H9 (cell line): Measurements from ENCODE around the gene ATXN3L. TPM values are rescaled to one million over a fixed set of nuclear protein-coding genes. Genes with fewer than 3 reads are reported as not detected.

ENCODE experiments used
- DNase-seq: peaks from one replicate; pipeline ENCODE4 v3.0.0-alpha.2; 2017
- H2AFZ ChIP-seq: one replicate; pipeline ENCODE4 v1.6.1; 2013; ENCODE audit warnings: mild to moderate bottlenecking, low read length, control low read depth, moderate library complexity
- H2AK5ac ChIP-seq: 2 replicates; pipeline ENCODE4 v1.6.1; 2013; ENCODE audit warnings: low read length, control low read depth, mixed read lengths; ENCODE audit not compliant: insufficient read length
- H2BK120ac ChIP-seq: one replicate; pipeline ENCODE4 v1.6.1; 2013; ENCODE audit warnings: low read depth, mild to moderate bottlenecking, low read length, control low read depth, inconsistent platforms; ENCODE audit not compliant: poor library complexity, severe bottlenecking
- H2BK12ac ChIP-seq: 2 replicates; pipeline ENCODE4 v1.6.1; 2013; ENCODE audit warnings: low read length, control low read depth, mixed read lengths, low read depth; ENCODE audit not compliant: insufficient read length
- H2BK15ac ChIP-seq: 2 replicates; pipeline ENCODE4 v1.6.1; 2013; ENCODE audit warnings: low read depth, low read length, control low read depth
- H2BK20ac ChIP-seq: one replicate; pipeline ENCODE4 v1.6.1; 2013; ENCODE audit warnings: low read depth, mild to moderate bottlenecking, low read length, control low read depth, inconsistent platforms; ENCODE audit not compliant: poor library complexity, severe bottlenecking
- H2BK5ac ChIP-seq: 2 replicates; pipeline ENCODE4 v1.6.1; 2013; ENCODE audit warnings: low read length, control low read depth, mixed read lengths; ENCODE audit not compliant: insufficient read length
- H3K14ac ChIP-seq: 2 replicates; pipeline ENCODE4 v1.6.1; 2013; ENCODE audit warnings: low read length, control low read depth; ENCODE audit not compliant: insufficient read depth
- H3K18ac ChIP-seq: 2 replicates; pipeline ENCODE4 v1.6.1; 2013; ENCODE audit warnings: low read depth, mild to moderate bottlenecking, mixed read lengths, low read length, control low read depth; ENCODE audit not compliant: insufficient read length
- H3K23ac ChIP-seq: 2 replicates; pipeline ENCODE4 v1.6.1; 2013; ENCODE audit warnings: low read length, control low read depth, mixed read lengths, low read depth; ENCODE audit not compliant: insufficient read length
- H3K23me2 ChIP-seq: 2 replicates; pipeline ENCODE4 v1.6.1; 2013; ENCODE audit warnings: low read depth, mild to moderate bottlenecking, mixed read lengths, low read length, control low read depth; ENCODE audit not compliant: insufficient read length, poor library complexity, severe bottlenecking
- H3K27ac ChIP-seq: 2 replicates; pipeline ENCODE4 v1.5.1; 2013; ENCODE audit warnings: low read length, control low read depth, mixed read lengths, low read depth; ENCODE audit not compliant: insufficient read length
- H3K27me3 ChIP-seq: 2 replicates; pipeline ENCODE4 v1.6.1; 2013; ENCODE audit warnings: low read length, control low read depth, inconsistent platforms; ENCODE audit not compliant: insufficient read depth
- H3K4ac ChIP-seq: 2 replicates; pipeline ENCODE4 v1.6.1; 2013; ENCODE audit warnings: low read depth, mild to moderate bottlenecking, control low read depth, inconsistent platforms, low read length, moderate library complexity
- H3K4me1 ChIP-seq: 2 replicates; pipeline ENCODE4 v1.6.1; 2013; ENCODE audit warnings: low read length, control low read depth, inconsistent platforms; ENCODE audit not compliant: insufficient read depth
- H3K4me2 ChIP-seq: 2 replicates; pipeline ENCODE4 v1.6.1; 2013; ENCODE audit warnings: low read length, control low read depth, mixed read lengths; ENCODE audit not compliant: insufficient read length, insufficient read depth
- H3K56ac ChIP-seq: 2 replicates; pipeline ENCODE4 v1.6.1; 2013; ENCODE audit warnings: low read depth, mild to moderate bottlenecking, mixed read lengths, low read length, control low read depth; ENCODE audit not compliant: insufficient read length
- H3K79me1 ChIP-seq: 2 replicates; pipeline ENCODE4 v1.6.1; 2013; ENCODE audit warnings: low read depth, mild to moderate bottlenecking, moderate library complexity, low read length, control low read depth, inconsistent platforms; ENCODE audit not compliant: insufficient read depth, poor library complexity, severe bottlenecking
- H3K79me2 ChIP-seq: 2 replicates; pipeline ENCODE4 v1.6.1; 2013; ENCODE audit warnings: low read length, control low read depth, inconsistent platforms; ENCODE audit not compliant: insufficient read depth
- H3K9ac ChIP-seq: 2 replicates; pipeline ENCODE4 v1.6.1; 2013; ENCODE audit warnings: low read length, control low read depth, mixed read lengths; ENCODE audit not compliant: insufficient read length; ENCODE audit errors: extremely low read depth
- H3K9me3 ChIP-seq: one replicate; pipeline ENCODE4 v1.6.1; 2013; ENCODE audit warnings: low read depth, low read length, inconsistent platforms; ENCODE audit not compliant: control insufficient read depth
- H3T11ph ChIP-seq: one replicate; pipeline ENCODE4 v1.6.1; 2013; ENCODE audit warnings: mild to moderate bottlenecking, low read length, control low read depth, inconsistent platforms
- H4K20me1 ChIP-seq: one replicate; pipeline ENCODE4 v1.6.1; 2013; ENCODE audit not compliant: control insufficient read depth, insufficient read length, insufficient read depth
- H4K5ac ChIP-seq: 2 replicates; pipeline ENCODE4 v1.6.1; 2013; ENCODE audit warnings: low read depth, mild to moderate bottlenecking, mixed read lengths, low read length, control low read depth; ENCODE audit not compliant: insufficient read length
- H4K8ac ChIP-seq: replicated peaks from 2 replicates; pipeline ENCODE4 v1.6.1; 2013; ENCODE audit warnings: low read length, control low read depth, mixed read lengths, low read depth; ENCODE audit not compliant: insufficient read length
- H4K91ac ChIP-seq: 2 replicates; pipeline ENCODE4 v1.6.1; 2013; ENCODE audit warnings: low read depth, mild to moderate bottlenecking, moderate library complexity, mixed read lengths, low read length, control low read depth; ENCODE audit not compliant: insufficient read length
- H3K27ac Mint-ChIP-seq, 3 experiments: 2 replicates in 2 of 3; 3 replicates in 1 of 3; pipeline ENCODE4 v1.8.0; 2020 to 2021; ENCODE audit warnings: mixed read lengths in 3 of 3, mild to moderate bottlenecking in 1 of 3, moderate library complexity in 1 of 3
- H3K27me3 Mint-ChIP-seq: 2 replicates; pipeline ENCODE4 v1.8.0; 2021; ENCODE audit warnings: low read depth, mild to moderate bottlenecking, moderate library complexity, mixed read lengths
- H3K36me3 Mint-ChIP-seq, 3 experiments: 2 replicates in 2 of 3; 3 replicates in 1 of 3; pipeline ENCODE4 v1.8.0; 2020 to 2021; ENCODE audit warnings: low read depth in 3 of 3, mixed read lengths in 3 of 3; ENCODE audit not compliant: insufficient read depth in 1 of 3
- H3K4me1 Mint-ChIP-seq, 2 experiments: 2 replicates each; pipeline ENCODE4 v1.8.0; 2020; ENCODE audit warnings: mixed read lengths in 2 of 2
- H3K4me3 Mint-ChIP-seq, 2 experiments: 2 replicates in 1 of 2; 3 replicates in 1 of 2; pipeline ENCODE4 v1.8.0; 2020 to 2021; ENCODE audit warnings: mild to moderate bottlenecking in 2 of 2, mixed read lengths in 2 of 2, moderate library complexity in 1 of 2
- H3K9me3 Mint-ChIP-seq, 2 experiments: 2 replicates in 1 of 2; 3 replicates in 1 of 2; pipeline ENCODE4 v1.8.0; 2020; ENCODE audit warnings: mild to moderate bottlenecking in 2 of 2, mixed read lengths in 2 of 2, moderate library complexity in 1 of 2
- CTCF ChIP-seq: fragments of 200-600 bp; sonication (generic); conservative IDR thresholded peaks from 3 replicates; pipeline ENCODE4 v1.8.0; 2021; ENCODE audit warnings: antibody characterized with exemption, mild to moderate bottlenecking
- WGBS: extraction: QIAGEN DNeasy Blood & Tissue Kit; methylation state at CpG from one replicate; pipeline ENCODE4 v1.1.7; 2013; ENCODE audit warnings: missing lambda C conversion rate, low lambda C conversion rate, mixed read lengths; ENCODE audit not compliant: insufficient read length; ENCODE audit errors: extremely low coverage; 5-methylcytosine and 5-hydroxymethylcytosine counted together
- total RNA-seq: library from RNA; stranded (reverse); gene quantifications from 2 replicates; pipeline ENCODE4 v1.2.1, GENCODE V29; 2021

ATXN3L gene
- total RNA-seq, 1 experiment from 2014 or later: not detected

- H3K9me3 Mint-ChIP-seq: peaks cover 56 to 61% of the 10 kb centered on the region in 2 experiments
- H3K23me2 ChIP-seq: peaks cover 2% of the 10 kb centered on the region
- no peak overlapping the region for H3K27ac ChIP-seq
- no peak overlapping the region for H3K4ac ChIP-seq
- no peaks in the 10 kb centered on the region for H4K20me1 ChIP-seq
- H3K9me3 ChIP-seq: peaks cover 9% of the 10 kb centered on the region
- DNase-seq: no peak
- H3K4me1 Mint-ChIP-seq: no peaks in the 10 kb centered on the region
- no peak overlapping the region for H3K4me2 ChIP-seq
- H3K79me1 ChIP-seq: no peaks in the 10 kb centered on the region
- no peak overlapping the region for H2BK12ac ChIP-seq
- H3K18ac ChIP-seq: no peak overlapping the region
- H2BK5ac ChIP-seq: no peak overlapping the region
- no peak overlapping the region for H3K27ac Mint-ChIP-seq
- H3K14ac ChIP-seq: no peak overlapping the region
- TF ChIP-seq CTCF: no peak
- no peak overlapping the region for H2BK120ac ChIP-seq
- H2AK5ac ChIP-seq: no peak overlapping the region
- H3K27me3 Mint-ChIP-seq: no peaks in the 10 kb centered on the region; the same call in 1 of the 2 replicates
- H2BK15ac ChIP-seq: no peak overlapping the region
- no peak overlapping the region for H3T11ph ChIP-seq
- H3K23ac ChIP-seq: no peak overlapping the region
- H3K9ac ChIP-seq: no peak overlapping the region
- H2BK20ac ChIP-seq: no peak overlapping the region
- no peak overlapping the region for H4K5ac ChIP-seq
- H2AFZ ChIP-seq: no peak overlapping the region
- no peaks in the 10 kb centered on the region for H3K4me1 ChIP-seq
- no peak overlapping the region for H4K8ac ChIP-seq
- H3K79me2 ChIP-seq: no peaks in the 10 kb centered on the region
- no peak overlapping the region for H3K56ac ChIP-seq
- no peak overlapping the region for H4K91ac ChIP-seq
- WGBS: no CpG with 5 or more reads among the region's 8 CpGs
- H3K36me3 Mint-ChIP-seq: peaks cover 0 to 2% (median 0%) of the 10 kb centered on the region in 3 experiments; a peak in 2 of 7 replicates
- H3K4me3 Mint-ChIP-seq: no peak overlapping the region
- no peaks in the 10 kb centered on the region for H3K27me3 ChIP-seq
These were observed 7.8 kb upstream of the ATXN3L start for GRCh38 chrX:13327666-13328065.
